ENCODE data around the gene LIX1L.
"Not testable (repeated sequence)": the region's sequence is repeated elsewhere in the genome, so short reads cannot be mapped to it uniquely, and the experiment has no call there.

Gene LIX1L

GRCh38 chr1:145927063-145927886 lies 30.5 kb downstream of the LIX1L start, which contains the start of gene RBM8A:
Gene RBM8A (minus strand): TSS chr1:145927484. CDS start chr1:145927426, 58 bp downstream.
- Histone ChIP-seq H3K4ac (ENCODE audit: low read depth, low read length) (peak within 1 kb of the TSS; percentile 93), H2BK5ac (ENCODE audit: low read depth, low read length, poor library complexity) (peak within 1 kb of the TSS; percentile 78), H3K18ac (ENCODE audit: low read length) (peak within 1 kb of the TSS; percentile 94), H3K9me3 (ENCODE audit: insufficient read depth, low read depth, low read length) (no peaks in the 10 kb centered on the region), H2AFZ (ENCODE audit: insufficient read depth, low read length, poor library complexity) (peak within 1 kb of the TSS; percentile 91), H3K4me1 (ENCODE audit: control insufficient read depth in 1 of 2, insufficient read depth in 2 of 2, low read length in 2 of 2) (peaks cover 0 to 6% of the 10 kb centered on the region in 2 experiments), H3K36me3 (ENCODE audit: control insufficient read depth in 1 of 2, insufficient read depth in 2 of 2, low read length in 2 of 2) (peaks cover 7 to 10% of the 10 kb centered on the region in 2 experiments), H3K9ac (ENCODE audit: low read length) (peak within 1 kb of the TSS; percentile 90), H3K4me2 (ENCODE audit: low read length) (peak within 1 kb of the TSS; percentile 80), H4K91ac (ENCODE audit: low read depth, low read length) (peak within 1 kb of the TSS; percentile 74), H2AK5ac (ENCODE audit: low read length) (peak within 1 kb of the TSS; percentile 94), H3K14ac (ENCODE audit: low read length) (peak within 1 kb of the TSS; percentile 67), H3K27me3 (ENCODE audit: insufficient read depth, low read length) (no peaks in the 10 kb centered on the region), H2BK120ac (ENCODE audit: insufficient read depth, low read length, poor library complexity) (peak within 1 kb of the TSS; percentile 46), H3K27ac (ENCODE audit: low read depth, low read length) (peak within 1 kb of the TSS; percentile 82), H3K4me3 (ENCODE audit: low read depth, low read length) (peak within 1 kb of the TSS; percentile 90), H3K23ac (ENCODE audit: low read length) (no peak within 1 kb of the TSS), H2BK12ac (ENCODE audit: low read length) (no peak within 1 kb of the TSS), H4K8ac (ENCODE audit: low read depth, low read length) (peak within 1 kb of the TSS; percentile 95), H3K79me2 (ENCODE audit: control insufficient read depth, insufficient read depth, low read length, poor library complexity) (peaks cover 12% of the 10 kb centered on the region), H4K12ac (ENCODE audit: low read depth, low read length) (peak within 1 kb of the TSS; percentile 97), H3K79me1 (ENCODE audit: low read length) (peaks cover 10% of the 10 kb centered on the region)
- no CpG with 5 or more reads among the region's 41 CpGs for WGBS (ENCODE audit: extremely low coverage, insufficient coverage, insufficient read length)
- peak; percentile 96 to 99 for DNase-seq

- peak overlapping the region; percentile 80 for H3K4me2 ChIP-seq (ENCODE audit: low read length)
- peak overlapping the region; percentile 45 for H4K91ac ChIP-seq (ENCODE audit: low read depth, low read length)
- H3K27ac ChIP-seq (ENCODE audit: low read depth, low read length), result peak overlapping the region; percentile 82
- H3K23ac ChIP-seq (ENCODE audit: low read length), result no peak overlapping the region
- H3K79me1 ChIP-seq (ENCODE audit: low read length), result peaks cover 10% of the 10 kb centered on the region
- no peaks in the 10 kb centered on the region for H3K27me3 ChIP-seq (ENCODE audit: insufficient read depth, low read length)
- H2BK12ac ChIP-seq (ENCODE audit: low read length), result no peak overlapping the region
- H3K18ac ChIP-seq (ENCODE audit: low read length), result peak overlapping the region; percentile 63
- no peak overlapping the region for H4K12ac ChIP-seq (ENCODE audit: low read depth, low read length)
- H2AK5ac ChIP-seq (ENCODE audit: low read length), result peak overlapping the region; percentile 35
- no peaks in the 10 kb centered on the region for H3K9me3 ChIP-seq (ENCODE audit: insufficient read depth, low read depth, low read length)
- no CpG with 5 or more reads among the region's 19 CpGs for WGBS (ENCODE audit: extremely low coverage, insufficient coverage, insufficient read length)
- no peak overlapping the region for H2AFZ ChIP-seq (ENCODE audit: insufficient read depth, low read length, poor library complexity)
- H2BK5ac ChIP-seq (ENCODE audit: low read depth, low read length, poor library complexity), result no peak overlapping the region
- H3K4me1 ChIP-seq (ENCODE audit: control insufficient read depth in 1 of 2, insufficient read depth in 2 of 2, low read length in 2 of 2), result peaks cover 0 to 6% of the 10 kb centered on the region in 2 experiments
- peak overlapping the region; percentile 90 for H3K4me3 ChIP-seq (ENCODE audit: low read depth, low read length)
- peaks cover 7 to 10% of the 10 kb centered on the region in 2 experiments for H3K36me3 ChIP-seq (ENCODE audit: control insufficient read depth in 1 of 2, insufficient read depth in 2 of 2, low read length in 2 of 2)
- H3K4ac ChIP-seq (ENCODE audit: low read depth, low read length), result peak overlapping the region; percentile 82
- H2BK120ac ChIP-seq (ENCODE audit: insufficient read depth, low read length, poor library complexity), result no peak overlapping the region
- peak overlapping the region; percentile 87 for H3K9ac ChIP-seq (ENCODE audit: low read length)
- H4K8ac ChIP-seq (ENCODE audit: low read depth, low read length), result peak overlapping the region; percentile 95
- peak overlapping the region; percentile 55 for H3K14ac ChIP-seq (ENCODE audit: low read length)
- peaks cover 12% of the 10 kb centered on the region for H3K79me2 ChIP-seq (ENCODE audit: control insufficient read depth, insufficient read depth, low read length, poor library complexity)
- no peak for DNase-seq
These were observed 31.1 kb downstream of the LIX1L start for GRCh38 chr1:145926686-145927062.

GRCh38 chr1:145922266-145922665 lies 35.6 kb downstream of the LIX1L start:
- no peak overlapping the region for H3K18ac ChIP-seq (ENCODE audit: low read length)
- no peak overlapping the region for H2BK12ac ChIP-seq (ENCODE audit: low read length)
- no peaks in the 10 kb centered on the region for H3K27me3 ChIP-seq (ENCODE audit: insufficient read depth, low read length)
- no peak overlapping the region for H4K91ac ChIP-seq (ENCODE audit: low read depth, low read length)
- DNase-seq, result no peak
- H3K23ac ChIP-seq (ENCODE audit: low read length), result no peak overlapping the region
- no peak overlapping the region for H2AFZ ChIP-seq (ENCODE audit: insufficient read depth, low read length, poor library complexity)
- WGBS (ENCODE audit: extremely low coverage, insufficient coverage, insufficient read length), result no CpG with 5 or more reads among the region's 2 CpGs
- H4K8ac ChIP-seq (ENCODE audit: low read depth, low read length), result no peak overlapping the region
- H3K4me2 ChIP-seq (ENCODE audit: low read length), result no peak overlapping the region
- no peak overlapping the region for H2BK5ac ChIP-seq (ENCODE audit: low read depth, low read length, poor library complexity)
- H4K12ac ChIP-seq (ENCODE audit: low read depth, low read length), result no peak overlapping the region
- no peaks in the 10 kb centered on the region for H3K9me3 ChIP-seq (ENCODE audit: insufficient read depth, low read depth, low read length)
- no peak overlapping the region for H3K4ac ChIP-seq (ENCODE audit: low read depth, low read length)
- no peak overlapping the region for H2BK120ac ChIP-seq (ENCODE audit: insufficient read depth, low read length, poor library complexity)
- no peak overlapping the region for H3K4me3 ChIP-seq (ENCODE audit: low read depth, low read length)
- peaks cover 7 to 10% of the 10 kb centered on the region in 2 experiments for H3K36me3 ChIP-seq (ENCODE audit: control insufficient read depth in 1 of 2, insufficient read depth in 2 of 2, low read length in 2 of 2)
- H3K9ac ChIP-seq (ENCODE audit: low read length), result no peak overlapping the region
- peaks cover 7 to 20% of the 10 kb centered on the region in 2 experiments for H3K4me1 ChIP-seq (ENCODE audit: control insufficient read depth in 1 of 2, insufficient read depth in 2 of 2, low read length in 2 of 2)
- peaks cover 11% of the 10 kb centered on the region for H3K79me1 ChIP-seq (ENCODE audit: low read length)
- H2AK5ac ChIP-seq (ENCODE audit: low read length), result no peak overlapping the region
- peaks cover 12% of the 10 kb centered on the region for H3K79me2 ChIP-seq (ENCODE audit: control insufficient read depth, insufficient read depth, low read length, poor library complexity)
- H3K27ac ChIP-seq (ENCODE audit: low read depth, low read length), result no peak overlapping the region
- H3K14ac ChIP-seq (ENCODE audit: low read length), result no peak overlapping the region

DNA sequence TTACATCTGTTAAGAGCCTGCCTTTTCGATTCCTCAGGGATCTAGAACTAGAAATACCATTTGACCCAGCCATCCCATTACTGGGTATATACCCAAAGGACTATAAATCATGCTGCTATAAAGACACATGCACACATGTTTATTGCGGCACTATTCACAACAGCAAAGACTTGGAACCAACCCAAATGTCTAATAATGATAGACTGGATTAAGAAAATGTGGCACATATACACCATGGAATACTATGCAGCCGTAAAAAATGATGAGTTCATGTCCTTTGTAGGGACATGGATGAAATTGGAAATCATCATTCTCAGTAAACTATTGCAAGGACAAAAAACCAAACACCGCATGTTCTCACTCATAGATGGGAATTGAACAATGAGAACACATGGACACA lies 37.5 kb downstream of the LIX1L start:
- not testable (repeated sequence) for H4K91ac ChIP-seq (ENCODE audit: low read depth, low read length); H3K79me2 ChIP-seq (ENCODE audit: control insufficient read depth, insufficient read depth, low read length, poor library complexity); H3K23ac ChIP-seq (ENCODE audit: low read length); H3K9ac ChIP-seq (ENCODE audit: low read length); H3K9me3 ChIP-seq (ENCODE audit: insufficient read depth, low read depth, low read length); H3K4ac ChIP-seq (ENCODE audit: low read depth, low read length); H4K12ac ChIP-seq (ENCODE audit: low read depth, low read length); H2BK120ac ChIP-seq (ENCODE audit: insufficient read depth, low read length, poor library complexity); H3K27ac ChIP-seq (ENCODE audit: low read depth, low read length); DNase-seq; H3K18ac ChIP-seq (ENCODE audit: low read length); H3K79me1 ChIP-seq (ENCODE audit: low read length); H3K27me3 ChIP-seq (ENCODE audit: insufficient read depth, low read length); H2AK5ac ChIP-seq (ENCODE audit: low read length); H2BK5ac ChIP-seq (ENCODE audit: low read depth, low read length, poor library complexity); H2BK12ac ChIP-seq (ENCODE audit: low read length); H3K4me3 ChIP-seq (ENCODE audit: low read depth, low read length); H3K36me3 ChIP-seq (ENCODE audit: control insufficient read depth in 1 of 2, insufficient read depth in 2 of 2, low read length in 2 of 2); H3K14ac ChIP-seq (ENCODE audit: low read length); H2AFZ ChIP-seq (ENCODE audit: insufficient read depth, low read length, poor library complexity); H3K4me2 ChIP-seq (ENCODE audit: low read length); H4K8ac ChIP-seq (ENCODE audit: low read depth, low read length)
- peaks cover 7 to 16% of the 10 kb centered on the region in 2 experiments for H3K4me1 ChIP-seq (ENCODE audit: control insufficient read depth in 1 of 2, insufficient read depth in 2 of 2, low read length in 2 of 2)
- WGBS (ENCODE audit: extremely low coverage, insufficient coverage, insufficient read length), result no CpG with 5 or more reads among the region's 4 CpGs

Measured in trophoblast cell (in vitro differentiated cells and primary cell).